HCT116 (cell line): ENCODE results near the gene KRT38. TPM values are rescaled to one million over a fixed set of nuclear protein-coding genes. Genes with fewer than 3 reads are reported as not detected.

Experiments
- ATAC-seq: fragments of 200-7000 bp; cut with Tn5 transposase; 2 replicates; pipeline ENCODE4 v1.9.1; 2020; ENCODE audit warnings: mild to moderate bottlenecking, moderate library complexity
- BruUV-seq: library from RNA; stranded (reverse); fragments of 400-500 nt; replicated peaks from 2 replicates; lab custom pipeline; 2021; lab: Mats Ljungman, UMichigan
- CTCF ChIA-PET: fragments of 300-600 bp; sonication (Branson Sonifier 250); formaldehyde crosslinking; loops from one replicate; lab custom pipeline; 2021; ENCODE audit warnings: antibody characterized with exemption; lab: Charles Lee
- POLR2A ChIA-PET: fragments of 300-600, 350-600 bp; sonication (Branson Sonifier 250); formaldehyde crosslinking; loops from one replicate; lab custom pipeline; 2021; ENCODE audit warnings: antibody characterized with exemption; lab: Charles Lee
- RAD21 ChIA-PET, 2 experiments: fragments of 300-600 bp; sonication (Branson Sonifier 250); formaldehyde crosslinking; loops; one replicate each; lab custom pipeline; 2023; ENCODE audit warnings: low total read pairs in 2 of 2; ENCODE audit not compliant: uncharacterized antibody in 2 of 2, unreplicated experiment in 2 of 2, low non-redundant PET in 1 of 2; lab: Charles Lee
- DNase-seq: peaks from one replicate; pipeline ENCODE4 v3.0.0-alpha.2; 2010; ENCODE audit warnings: low read depth, low spot score
- H2AFZ ChIP-seq: fragments of 200-600 bp; shearing (Covaris generic), sonication (generic); 2 replicates; pipeline ENCODE4 v1.6.1; 2017; ENCODE audit warnings: low read depth, mixed run types, mixed read lengths, antibody characterized with exemption, low read length; ENCODE audit not compliant: poor library complexity, severe bottlenecking
- H3K27ac ChIP-seq: 2 replicates; pipeline ENCODE4 v1.5.1; 2012; ENCODE audit warnings: low read depth, low read length
- H3K27me3 ChIP-seq: fragments of 200-600 bp; sonication (generic); 2 replicates; pipeline ENCODE4 v1.6.1; 2016; ENCODE audit warnings: mixed run types, low read length, mixed read lengths; ENCODE audit not compliant: insufficient read depth
- H3K36me3 ChIP-seq, 2 experiments: fragments of 200-500 bp in 1 of 2; fragments of 200-600 bp in 1 of 2; sonication (Bioruptor generic) in 1 of 2; sonication (generic) in 1 of 2; 2 replicates each; pipeline versions ENCODE4 v1.5.1 to v1.6.1; 2014 to 2016; ENCODE audit warnings: low read length in 2 of 2, inconsistent platforms in 1 of 2, mixed read lengths in 1 of 2, mixed run types in 1 of 2; ENCODE audit not compliant: insufficient read depth in 2 of 2, control insufficient read depth in 1 of 2
- H3K4me1 ChIP-seq, 2 experiments: fragments of 200-600 bp in 1 of 2; sonication (generic) in 1 of 2; 2 replicates each; pipeline versions ENCODE4 v1.5.1 to v1.6.1; 2012 to 2017; ENCODE audit warnings: low read length in 2 of 2, inconsistent platforms in 1 of 2, mild to moderate bottlenecking in 1 of 2, mixed read lengths in 1 of 2, mixed run types in 1 of 2, moderate library complexity in 1 of 2; ENCODE audit not compliant: insufficient read depth in 2 of 2, control insufficient read depth in 1 of 2
- H3K4me2 ChIP-seq: fragments of 200-600 bp; sonication (generic); 2 replicates; pipeline ENCODE4 v1.6.1; 2017; ENCODE audit warnings: mixed run types, low read length, mixed read lengths
- H3K4me3 ChIP-seq, 2 experiments: fragments of 200-600 bp in 1 of 2; sonication (generic) in 1 of 2; replicated peaks in 1 of 2; 2 replicates each; pipeline ENCODE4 v1.5.1; 2011 to 2016; ENCODE audit warnings: low read length in 2 of 2, control low read depth in 1 of 2, low read depth in 1 of 2, mild to moderate bottlenecking in 1 of 2, mixed read lengths in 1 of 2, mixed run types in 1 of 2
- H3K79me2 ChIP-seq: fragments of 200-600 bp; sonication (generic); 2 replicates; pipeline ENCODE4 v1.6.1; 2017; ENCODE audit warnings: mild to moderate bottlenecking, mixed run types, low read length, moderate library complexity, mixed read lengths; ENCODE audit not compliant: insufficient read depth
- H3K9ac ChIP-seq: fragments of 200-600 bp; sonication (generic); 2 replicates; pipeline ENCODE4 v1.6.1; 2016; ENCODE audit warnings: low read length, mixed read lengths
- H3K9me2 ChIP-seq: fragments of 200-600 bp; sonication (generic), shearing (Covaris generic); 2 replicates; pipeline ENCODE4 v1.6.1; 2017; ENCODE audit warnings: mixed run types, mild to moderate bottlenecking, moderate library complexity; ENCODE audit not compliant: insufficient read depth
- H3K9me3 ChIP-seq, 2 experiments: fragments of 200-500 bp in 1 of 2; fragments of 200-600 bp in 1 of 2; sonication (Bioruptor generic) in 1 of 2; sonication (generic) in 1 of 2; 2 replicates each; pipeline ENCODE4 v1.6.1; 2014 to 2017; ENCODE audit warnings: low read length in 2 of 2, mixed read lengths in 2 of 2, inconsistent platforms in 1 of 2, low read depth in 1 of 2, mild to moderate bottlenecking in 1 of 2, mixed run types in 1 of 2, moderate library complexity in 1 of 2; ENCODE audit not compliant: control insufficient read depth in 1 of 2, insufficient read depth in 1 of 2
- H4K20me1 ChIP-seq: fragments of 200-600 bp; sonication (generic), shearing (Covaris generic); 2 replicates; pipeline ENCODE4 v1.6.1; 2017; ENCODE audit warnings: mixed run types, mild to moderate bottlenecking, moderate library complexity; ENCODE audit not compliant: insufficient read depth
- ATF3 ChIP-seq: IDR thresholded peaks from 2 replicates; pipeline ENCODE4 v1.6.1; 2012
- CBX3 ChIP-seq: IDR thresholded peaks from 2 replicates; pipeline ENCODE4 v1.6.1; 2012; ENCODE audit warnings: low read depth
- CEBPB ChIP-seq: IDR thresholded peaks from 2 replicates; pipeline ENCODE4 v1.6.1; 2012; ENCODE audit warnings: low read depth
- EGR1 ChIP-seq: IDR thresholded peaks from 2 replicates; pipeline ENCODE4 v1.6.1; 2012; ENCODE audit warnings: low read depth
- ELF1 ChIP-seq: IDR thresholded peaks from 2 replicates; pipeline ENCODE4 v1.6.1; 2012; ENCODE audit warnings: low read depth, borderline replicate concordance
- EZH2phosphoT487 ChIP-seq: fragments of 200-600 bp; IDR thresholded peaks from 2 replicates; pipeline ENCODE4 v1.6.1; 2018; ENCODE audit warnings: antibody characterized with exemption, borderline replicate concordance
- FOSL1 ChIP-seq: IDR thresholded peaks from 2 replicates; pipeline ENCODE4 v1.6.1; 2012; ENCODE audit warnings: low read depth
- MAX ChIP-seq: IDR thresholded peaks from 2 replicates; pipeline ENCODE4 v1.6.1; 2012
- POLR2A ChIP-seq: IDR thresholded peaks from 2 replicates; pipeline ENCODE4 v1.7.0; 2011; ENCODE audit warnings: borderline replicate concordance; ENCODE audit not compliant: insufficient read depth, insufficient read length; ENCODE audit errors: extremely low read depth
- POLR2AphosphoS5 ChIP-seq: IDR thresholded peaks from 2 replicates; pipeline ENCODE4 v1.6.1; 2011; ENCODE audit warnings: mild to moderate bottlenecking, low read depth, low read length, moderate library complexity
- RAD21 ChIP-seq: IDR thresholded peaks from 2 replicates; pipeline ENCODE4 v1.6.1; 2012; ENCODE audit warnings: low read depth, mild to moderate bottlenecking
- SIN3A ChIP-seq: IDR thresholded peaks from 2 replicates; pipeline ENCODE4 v1.6.1; 2012; ENCODE audit warnings: low read depth
- SP1 ChIP-seq: IDR thresholded peaks from 2 replicates; pipeline ENCODE4 v1.6.1; 2012; ENCODE audit warnings: low read depth
- SRF ChIP-seq: IDR thresholded peaks from 2 replicates; pipeline ENCODE4 v1.6.1; 2012; ENCODE audit warnings: low read depth
- TCF7L2 ChIP-seq: IDR thresholded peaks from 2 replicates; pipeline ENCODE4 v1.7.0; 2011; ENCODE audit warnings: borderline replicate concordance, inconsistent platforms; ENCODE audit not compliant: insufficient read depth, insufficient read length; ENCODE audit errors: extremely low read depth
- YY1 ChIP-seq: IDR thresholded peaks from 2 replicates; pipeline ENCODE4 v1.6.1; 2011; ENCODE audit warnings: low read length, low read depth, moderate library complexity, mild to moderate bottlenecking; ENCODE audit not compliant: insufficient replicate concordance; ENCODE audit errors: extremely low read depth
- ZBTB33 ChIP-seq: IDR thresholded peaks from 2 replicates; pipeline ENCODE4 v1.6.1; 2011; ENCODE audit warnings: mild to moderate bottlenecking, low read length, moderate library complexity; ENCODE audit not compliant: insufficient replicate concordance; ENCODE audit errors: extremely low read depth
- ZFX ChIP-seq: fragments of 450-650 bp; IDR thresholded peaks from 2 replicates; pipeline ENCODE4 v1.6.1; 2017
- ZNF274 ChIP-seq: fragments of 200-500 bp; sonication (Bioruptor generic); IDR thresholded peaks from 2 replicates; pipeline ENCODE4 v1.6.1; 2014; ENCODE audit warnings: mild to moderate bottlenecking, low read depth, low read length, inconsistent platforms
- intact Hi-C: fragments of 100-400 bp; cut with micrococcal nuclease; formaldehyde crosslinking; loops from 2 replicates; pipeline ENCODE4 v1.10.0; 2022
- total RNA-seq: library from RNA; stranded (reverse); gene quantifications from one replicate; pipeline ENCODE4 v1.2.1, GENCODE V29; 2021; ENCODE audit not compliant: unreplicated experiment
- TF ChIP-seq, protein P1 (sequence below), 3 experiments: fragments of 200-600 bp in 1 of 3; sonication (generic) in 1 of 3; IDR thresholded peaks in 2 of 3; conservative IDR thresholded peaks in 1 of 3; 2 replicates each; pipeline ENCODE4 v1.5.1; 2012 to 2017; ENCODE audit warnings: low read depth in 2 of 3, low read length in 2 of 3, antibody characterized with exemption in 1 of 3, borderline replicate concordance in 1 of 3, control low read depth in 1 of 3, mild to moderate bottlenecking in 1 of 3, mixed read lengths in 1 of 3, mixed run types in 1 of 3, moderate library complexity in 1 of 3; ENCODE audit not compliant: insufficient read depth in 1 of 3

Gene KRT38
- total RNA-seq, 1 experiment from 2014 or later = not detected

DNA sequence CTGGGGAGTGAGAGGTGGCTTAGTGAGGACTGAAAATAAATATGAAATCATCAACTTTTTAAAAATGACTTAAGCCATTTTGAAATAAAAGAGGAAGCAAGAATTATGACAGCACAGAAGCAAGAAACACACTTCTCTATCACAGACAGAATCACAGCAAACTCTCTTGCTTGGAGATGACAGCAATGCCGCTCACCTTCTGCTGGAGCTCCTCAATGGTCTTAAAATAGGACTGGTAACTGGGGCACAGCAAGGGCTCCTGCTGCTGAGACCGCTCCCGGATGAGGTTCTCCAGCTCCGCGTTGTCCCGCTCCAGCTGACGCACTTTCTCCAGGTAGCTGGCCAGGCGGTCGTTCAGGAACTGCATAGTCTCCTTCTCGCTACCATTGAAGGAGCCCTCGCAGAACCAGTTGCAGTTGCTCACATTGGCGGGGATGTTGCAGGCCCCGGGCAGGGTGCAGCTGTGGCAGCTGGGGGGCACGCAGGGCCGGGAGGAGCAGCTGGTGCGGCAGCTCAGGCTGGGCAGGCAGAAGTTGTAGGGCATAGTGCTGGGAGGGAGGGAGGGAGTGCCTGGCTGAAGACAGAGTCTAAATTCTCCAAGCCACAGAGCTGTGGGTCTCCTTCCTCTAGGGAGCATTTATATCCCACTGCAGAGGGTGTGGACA lies 43.7 kb downstream of the KRT38 start, which contains the start of gene KRT31:
KRT31 (minus strand) TSS at position 613 of the 665 bp plus-strand sequence; CDS start at position 544, 69 bp downstream.
- no peak within 1 kb of the TSS for H2AFZ ChIP-seq
- TF ChIP-seq ZFX = no peak
- no peak for TF ChIP-seq CEBPB
- TF ChIP-seq EGR1 = no peak
- TF ChIP-seq EZH2phosphoT487 = no peak
- no peak for TF ChIP-seq ELF1
- TF ChIP-seq TCF7L2 = no peak
- no peak for TF ChIP-seq SP1
- TF ChIP-seq, protein P1, sequence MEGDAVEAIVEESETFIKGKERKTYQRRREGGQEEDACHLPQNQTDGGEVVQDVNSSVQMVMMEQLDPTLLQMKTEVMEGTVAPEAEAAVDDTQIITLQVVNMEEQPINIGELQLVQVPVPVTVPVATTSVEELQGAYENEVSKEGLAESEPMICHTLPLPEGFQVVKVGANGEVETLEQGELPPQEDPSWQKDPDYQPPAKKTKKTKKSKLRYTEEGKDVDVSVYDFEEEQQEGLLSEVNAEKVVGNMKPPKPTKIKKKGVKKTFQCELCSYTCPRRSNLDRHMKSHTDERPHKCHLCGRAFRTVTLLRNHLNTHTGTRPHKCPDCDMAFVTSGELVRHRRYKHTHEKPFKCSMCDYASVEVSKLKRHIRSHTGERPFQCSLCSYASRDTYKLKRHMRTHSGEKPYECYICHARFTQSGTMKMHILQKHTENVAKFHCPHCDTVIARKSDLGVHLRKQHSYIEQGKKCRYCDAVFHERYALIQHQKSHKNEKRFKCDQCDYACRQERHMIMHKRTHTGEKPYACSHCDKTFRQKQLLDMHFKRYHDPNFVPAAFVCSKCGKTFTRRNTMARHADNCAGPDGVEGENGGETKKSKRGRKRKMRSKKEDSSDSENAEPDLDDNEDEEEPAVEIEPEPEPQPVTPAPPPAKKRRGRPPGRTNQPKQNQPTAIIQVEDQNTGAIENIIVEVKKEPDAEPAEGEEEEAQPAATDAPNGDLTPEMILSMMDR (IDR thresholded peaks at IDR 0.05 in 2 of 3, conservative IDR thresholded peaks at IDR 0.05 in 1 of 3; ENCODE audit: borderline replicate concordance in 1 of 3, insufficient read depth in 1 of 3, low read depth in 2 of 3, low read length in 2 of 3) = no peak
- no peak for TF ChIP-seq MAX
- no peak for TF ChIP-seq ZNF274
- TF ChIP-seq SIN3A = no peak
- TF ChIP-seq CBX3 = no peak
- no peak for TF ChIP-seq POLR2AphosphoS5
- TF ChIP-seq ATF3 = no peak
- no peak for TF ChIP-seq ZBTB33
- TF ChIP-seq YY1 = no peak
- TF ChIP-seq POLR2A = no peak
- TF ChIP-seq RAD21 = no peak
- TF ChIP-seq SRF = no peak
- TF ChIP-seq FOSL1 = no peak
- ATAC-seq = no peak
- H3K9ac ChIP-seq = no peak within 1 kb of the TSS
- H3K36me3 ChIP-seq = no peaks in the 10 kb centered on the region
- no peaks in the 10 kb centered on the region for H3K79me2 ChIP-seq
- no peak within 1 kb of the TSS for H3K27ac ChIP-seq
- no peaks in the 10 kb centered on the region for H3K27me3 ChIP-seq
- peaks cover 8 to 40% of the 10 kb centered on the region in 2 experiments; a peak in 3 of 4 replicates for H3K4me1 ChIP-seq
- DNase-seq = no peak
- intact Hi-C loops = no loop called here
- no peaks in the 10 kb centered on the region for H4K20me1 ChIP-seq
- no peaks in the 10 kb centered on the region for H3K9me2 ChIP-seq
- POLR2A ChIA-PET = no interaction called here
- no TSS peak for BruUV-seq
- peaks cover 0 to 5% of the 10 kb centered on the region in 2 experiments; a peak in 1 of 4 replicates for H3K9me3 ChIP-seq
- CTCF ChIA-PET = no interaction called here
- RAD21 ChIA-PET = no interaction called here
- no peak within 1 kb of the TSS for H3K4me2 ChIP-seq
- H3K4me3 ChIP-seq = no peak within 1 kb of the TSS
